Purkinje cell (primary cell): Measurements from ENCODE around the gene MPZL2. TPM values are rescaled to one million over a fixed set of nuclear protein-coding genes. Genes with fewer than 3 reads are reported as not detected.

Source experiments
- polyA plus RNA-seq: library from polyadenylated mRNA; unstranded; fragments of >200 nt; fragmentation: Nextera tagmentation; gene quantifications from 2 replicates; pipeline ENCODE4 v1.2.1, GENCODE V29; 2014

MPZL2 gene
- not detected in 2 replicates for polyA plus RNA-seq

GRCh38 chr11:118263695-118264568 lies at the start of gene MPZL2:
Gene MPZL2 (minus strand): TSS chr11:118264297. CDS start chr11:118264153, 144 bp downstream.

DNA sequence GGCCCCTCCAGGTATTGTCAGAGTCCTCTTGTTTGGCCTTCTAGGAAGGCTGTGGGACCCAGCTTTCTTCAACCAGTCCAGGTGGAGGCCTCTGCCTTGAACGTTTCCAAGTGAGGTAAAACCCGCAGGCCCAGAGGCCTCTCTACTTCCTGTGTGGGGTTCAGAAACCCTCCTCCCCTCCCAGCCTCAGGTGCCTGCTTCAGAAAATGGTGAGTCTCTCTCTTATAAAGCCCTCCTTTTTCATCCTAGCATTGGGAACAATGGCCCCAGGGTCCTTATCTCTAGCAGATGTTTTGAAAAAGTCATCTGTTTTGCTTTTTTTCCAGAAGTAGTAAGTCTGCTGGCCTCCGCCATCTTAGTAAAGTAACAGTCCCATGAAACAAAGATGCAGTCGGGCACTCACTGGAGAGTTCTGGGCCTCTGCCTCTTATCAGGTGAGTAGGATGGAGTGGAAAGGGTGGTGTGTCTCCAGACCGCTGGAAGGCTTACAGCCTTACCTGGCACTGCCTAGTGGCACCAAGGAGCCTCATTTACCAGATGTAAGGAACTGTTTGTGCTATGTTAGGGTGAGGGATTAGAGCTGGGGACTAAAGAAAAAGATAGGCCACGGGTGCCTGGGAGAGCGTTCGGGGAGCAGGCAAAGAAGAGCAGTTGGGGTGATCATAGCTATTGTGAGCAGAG lies 40.6 kb upstream of the MPZL2 start, which contains the start of gene CD3E:
Gene CD3E (plus strand): TSS at position 163 of the 681 bp plus-strand sequence. CDS start 223 bp downstream, at position 386.

GRCh38 chr11:118251858-118252652 lies 12.0 kb downstream of the MPZL2 start, which contains the start of gene MPZL3:
Gene MPZL3 (minus strand): TSS chr11:118252365. CDS start chr11:118252294, 71 bp downstream.

GRCh38 chr11:118224511-118225188 lies 39.4 kb downstream of the MPZL2 start, which contains the start of gene JAML:
Gene JAML (minus strand): TSS chr11:118225011. CDS start chr11:118214866, 10,145 bp downstream.

Other genes starting within 250 kb of the MPZL2 start
- gene TMPRSS4, start 187.2 kb downstream of the MPZL2 start, polyA plus RNA-seq: not detected in 2 replicates
- not detected in 2 replicates for gene SMIM35, start 177.3 kb downstream of the MPZL2 start, polyA plus RNA-seq
- 5.4 and 7.2 TPM in 2 replicates for gene SCN4B, start 111.5 kb downstream of the MPZL2 start, polyA plus RNA-seq
- 18.5 and 19.5 TPM in 2 replicates for gene SCN2B, start 87.7 kb downstream of the MPZL2 start, polyA plus RNA-seq
- gene JAML, start 39.3 kb downstream of the MPZL2 start, polyA plus RNA-seq: not detected in 2 replicates
- gene MPZL3, start 11.9 kb downstream of the MPZL2 start, polyA plus RNA-seq: 1.1 and 5.1 TPM in 2 replicates
- not detected in 2 replicates for gene CD3E, start 40.4 kb upstream of the MPZL2 start, polyA plus RNA-seq
- gene CD3D, start 78.4 kb upstream of the MPZL2 start, polyA plus RNA-seq: not detected in 2 replicates
- not detected in 2 replicates for gene CD3G, start 80.0 kb upstream of the MPZL2 start, polyA plus RNA-seq
- gene UBE4A, start 95.3 kb upstream of the MPZL2 start, polyA plus RNA-seq: 32.6 and 45.9 TPM in 2 replicates
- 1,654 and 1,954 TPM in 2 replicates for gene ATP5MG, start 137.3 kb upstream of the MPZL2 start, polyA plus RNA-seq
- gene KMT2A, start 172.2 kb upstream of the MPZL2 start, polyA plus RNA-seq: 13.0 and 16.1 TPM in 2 replicates